HepG2 (cell line): ENCODE results near the gene MRPL50. TPM values are rescaled to one million over a fixed set of nuclear protein-coding genes. Genes with fewer than 3 reads are reported as not detected.

Experiments
- ATAC-seq: fragments of 200-7000 bp; cut with Tn5 transposase; 3 replicates; pipeline ENCODE4 v1.9.1; 2020; ENCODE audit warnings: mild to moderate bottlenecking, moderate library complexity
- BruUV-seq: library from RNA; stranded (reverse); fragments of 400-500 nt; replicated peaks from 2 replicates; lab custom pipeline; 2021; lab: Mats Ljungman, UMichigan
- CTCF ChIA-PET: fragments of 300-600 bp; formaldehyde crosslinking; extraction: SDS; loops from one replicate; lab custom pipeline; 2021; ENCODE audit warnings: low total read pairs, inconsistent platforms, low intra/inter-chr PET ratio; lab: Yijun Ruan, JAX
- POLR2A ChIA-PET: fragments of 350-600 bp; sonication (Branson Sonifier 250); formaldehyde crosslinking; loops from one replicate; lab custom pipeline; 2020; ENCODE audit warnings: antibody characterized with exemption, inconsistent platforms; lab: Yijun Ruan, JAX
- DNase-seq: peaks from one replicate; pipeline ENCODE4 v3.0.0-alpha.2; 2015; ENCODE audit warnings: low spot score
- FAIRE-seq: peaks from 3 replicates; lab custom pipeline; 2011; peaks lifted over from hg19 to GRCh38; lab: Jason Lieb, UNC
- H2AFZ ChIP-seq: one replicate; pipeline ENCODE4 v1.6.1; 2011; ENCODE audit warnings: low read length, inconsistent platforms
- H3K27ac ChIP-seq: fragments of 300-600 bp; 3 replicates; pipeline ENCODE4 v1.8.0; 2011; ENCODE audit warnings: mixed run types, mild to moderate bottlenecking, mixed read lengths, low read length, inconsistent platforms; ENCODE audit not compliant: insufficient read depth; ENCODE audit errors: extremely low read length
- H3K27me3 ChIP-seq, 2 experiments: fragments of 200-600 bp in 1 of 2; 2 replicates in 1 of 2; 3 replicates in 1 of 2; pipeline versions ENCODE4 v1.6.0 to v1.8.0; 2011; ENCODE audit warnings: low read length in 2 of 2, mild to moderate bottlenecking in 2 of 2, moderate library complexity in 2 of 2, inconsistent platforms in 1 of 2; ENCODE audit not compliant: insufficient read depth in 2 of 2, control insufficient read depth in 1 of 2
- H3K36me3 ChIP-seq, 2 experiments: fragments of 200-600 bp in 1 of 2; replicated peaks in 1 of 2; 2 replicates in 1 of 2; 3 replicates in 1 of 2; pipeline versions ENCODE4 v1.5.1 to v1.8.0; 2011; ENCODE audit warnings: low read length in 2 of 2, inconsistent platforms in 1 of 2; ENCODE audit not compliant: insufficient read depth in 2 of 2, control insufficient read depth in 1 of 2
- H3K4me1 ChIP-seq: 2 replicates; pipeline ENCODE4 v1.5.1; 2012; ENCODE audit warnings: low read length, inconsistent platforms; ENCODE audit not compliant: insufficient read depth
- H3K4me2 ChIP-seq: 2 replicates; pipeline ENCODE4 v1.6.0; 2011; ENCODE audit warnings: low read depth, low read length, inconsistent platforms
- H3K4me3 ChIP-seq, 3 experiments: fragments of 200-600 bp in 1 of 3; sonication (generic), shearing (Covaris generic) in 1 of 3; replicated peaks in 1 of 3; 2 replicates each; pipeline ENCODE4 v1.5.1; 2011 to 2016; ENCODE audit warnings: low read length in 3 of 3, inconsistent platforms in 2 of 3, low read depth in 2 of 3, mild to moderate bottlenecking in 2 of 3, control low read depth in 1 of 3, mixed read lengths in 1 of 3; ENCODE audit not compliant: insufficient read depth in 1 of 3
- H3K79me2 ChIP-seq: one replicate; pipeline ENCODE4 v1.6.1; 2011; ENCODE audit warnings: low read length, inconsistent platforms; ENCODE audit not compliant: insufficient read depth
- H3K9ac ChIP-seq: 2 replicates; pipeline ENCODE4 v1.6.0; 2011; ENCODE audit warnings: mild to moderate bottlenecking, low read depth, low read length, inconsistent platforms; ENCODE audit not compliant: insufficient read depth
- H3K9me3 ChIP-seq: 2 replicates; pipeline ENCODE4 v1.5.1; 2012; ENCODE audit warnings: mild to moderate bottlenecking, low read length
- H4K20me1 ChIP-seq: 2 replicates; pipeline ENCODE4 v1.6.0; 2011; ENCODE audit warnings: inconsistent platforms, mild to moderate bottlenecking, low read length, moderate library complexity; ENCODE audit not compliant: insufficient read depth
- ATF6 ChIP-seq: sonication (generic); formaldehyde crosslinking; conservative IDR thresholded peaks from 2 replicates; pipeline ENCODE4 v1.4.0; 2020; ENCODE audit warnings: missing genetic modification reagents
- ATF7-NPFF ChIP-seq: sonication (generic); formaldehyde crosslinking; IDR thresholded peaks from 2 replicates; pipeline ENCODE4 v1.8.1; 2023; ENCODE audit warnings: mild to moderate bottlenecking, low read depth, missing genetic modification reagents, moderate library complexity
- ERF ChIP-seq: IDR thresholded peaks from 2 replicates; pipeline ENCODE4 v1.6.1; 2018; ENCODE audit warnings: missing biosample characterization, missing genetic modification reagents
- GLI4 ChIP-seq: sonication (generic); formaldehyde crosslinking; IDR thresholded peaks from 2 replicates; pipeline ENCODE4 v1.5.1; 2020; ENCODE audit warnings: missing genetic modification reagents, mild to moderate bottlenecking, moderate library complexity, borderline replicate concordance
- PRDM15 ChIP-seq: sonication (generic); formaldehyde crosslinking; IDR thresholded peaks from 2 replicates; pipeline ENCODE4 v1.4.0; 2020; ENCODE audit warnings: missing genetic modification reagents
- RELA ChIP-seq: sonication (generic); formaldehyde crosslinking; IDR thresholded peaks from 2 replicates; pipeline ENCODE4 v1.4.0; 2020; ENCODE audit warnings: missing genetic modification reagents
- SIX4 ChIP-seq: sonication (generic); formaldehyde crosslinking; IDR thresholded peaks from 2 replicates; pipeline ENCODE4 v1.4.0; 2020; ENCODE audit warnings: missing genetic modification reagents
- ZBTB25 ChIP-seq: IDR thresholded peaks from 2 replicates; pipeline ENCODE4 v1.6.1; 2018; ENCODE audit warnings: missing genetic modification reagents
- ZNF17 ChIP-seq: sonication (generic); formaldehyde crosslinking; IDR thresholded peaks from 2 replicates; pipeline ENCODE4 v1.5.0; 2020; ENCODE audit warnings: mild to moderate bottlenecking, missing genetic modification reagents
- ZNF205 ChIP-seq: IDR thresholded peaks from 2 replicates; pipeline ENCODE4 v1.6.1; 2018; ENCODE audit warnings: missing biosample characterization, missing genetic modification reagents
- ZNF329 ChIP-seq: sonication (generic); formaldehyde crosslinking; IDR thresholded peaks from 2 replicates; pipeline ENCODE4 v1.9.0; 2021; ENCODE audit warnings: low read depth, mild to moderate bottlenecking, missing genetic modification reagents
- ZNF33A ChIP-seq: sonication (generic); formaldehyde crosslinking; IDR thresholded peaks from 2 replicates; pipeline ENCODE4 v1.5.1; 2020; ENCODE audit warnings: missing genetic modification reagents, mild to moderate bottlenecking, moderate library complexity, borderline replicate concordance
- ZNF484 ChIP-seq: sonication (generic); formaldehyde crosslinking; IDR thresholded peaks from 2 replicates; pipeline ENCODE4 v1.5.1; 2020; ENCODE audit warnings: mild to moderate bottlenecking, low read depth, missing genetic modification reagents, borderline replicate concordance
- ZNF747 ChIP-seq: sonication (generic); formaldehyde crosslinking; IDR thresholded peaks from 2 replicates; pipeline ENCODE4 v1.8.1; 2023; ENCODE audit warnings: missing genetic modification reagents, mild to moderate bottlenecking, borderline replicate concordance
- ZNF776 ChIP-seq: sonication (generic); formaldehyde crosslinking; IDR thresholded peaks from 2 replicates; pipeline ENCODE4 v1.4.0; 2020; ENCODE audit warnings: mild to moderate bottlenecking, missing genetic modification reagents
- WGBS: methylation state at CpG from one replicate; pipeline ENCODE4 v1.1.6; 2017; ENCODE audit warnings: low lambda C conversion rate; 5-methylcytosine and 5-hydroxymethylcytosine counted together
- in situ Hi-C: cut with HindIII; loops from 2 replicates; pipeline ENCODE4 v1.10.0; 2017; ENCODE audit warnings: low pct_unique_long_range_greater_than_20kb; ENCODE audit not compliant: extremely low pct_ligation_motif_present
- intact Hi-C: fragments of 100-400 bp; cut with micrococcal nuclease; formaldehyde crosslinking; loops from one replicate; pipeline ENCODE4 v1.10.0; 2022; ENCODE audit not compliant: unreplicated experiment
- polyA plus RNA-seq, 8 experiments: library from polyadenylated mRNA; depleted of rRNA in 3 of 8; stranded (reverse) in 7 of 8; unstranded in 1 of 8; fragments of >200 nt; fragmentation: Illumina TruSeq in 4 of 8; extraction: Trizol in 4 of 8; gene quantifications; 2 replicates each; pipeline versions ENCODE4 v1.2.1 to v1.2.3, GENCODE V29; 2011 to 2016; ENCODE audit warnings: low read depth in 4 of 8, missing spikeins in 1 of 8, mixed read lengths in 1 of 8; ENCODE audit not compliant: insufficient read depth in 1 of 8
- total RNA-seq, 5 experiments: library from RNA; depleted of rRNA; stranded (reverse); fragments of >200 nt; fragmentation: Illumina TruSeq; extraction: Trizol; gene quantifications; 2 replicates each; pipeline ENCODE4 v1.2.3, GENCODE V29; 2016; ENCODE audit warnings: low read depth in 1 of 5

MRPL50 gene
- total and polyA plus RNA-seq, 2 of the 13 experiments (the other 11 are each of a cell fraction or from before 2014, with no cell fraction given) = 37.1 to 70.0 TPM

GRCh38 chr9:101387871-101388506 lies 10.4 kb downstream of the MRPL50 start:
- BruUV-seq = no TSS peak
- ATAC-seq (peak; percentile 97), DNase-seq (peak; percentile 86), FAIRE-seq (peak; percentile 69)
- 45% methylated on average over 6 of the region's 6 CpGs for WGBS
- CTCF ChIA-PET = interaction anchor here (0.6 to 4.3 kb wide), 7 partner anchors 69 to 269 kb away, joined by 3 to 65 read pairs (median 9); no protein-coding TSS in a partner anchor
- Histone ChIP-seq H3K4me3 (no peak overlapping the region), H3K79me2 (peaks cover 26% of the 10 kb centered on the region), H3K36me3 (peaks cover 7 to 26% of the 10 kb centered on the region in 2 experiments; a peak in 2 of 5 replicates), H3K4me1 (peaks cover 81% of the 10 kb centered on the region), H2AFZ (no peak overlapping the region), H3K27ac (peak overlapping the region; percentile 41), H4K20me1 (peaks cover 3% of the 10 kb centered on the region; the same call in 1 of the 2 replicates), H3K4me2 (no peak overlapping the region), H3K9me3 (peaks cover 15% of the 10 kb centered on the region), H3K27me3 (no peaks in the 10 kb centered on the region), H3K9ac (no peak overlapping the region)
- in situ Hi-C loops (loop anchor here (5.0 kb wide), 1 partner anchor 66 kb away; no protein-coding TSS in a partner anchor), intact Hi-C loops (loop anchor here (1.0 to 2.0 kb wide), 10 partner anchors 21 to 787 kb away; no protein-coding TSS in a partner anchor)
- POLR2A ChIA-PET = interaction anchor here (0.7 to 2.3 kb wide), 11 partner anchors 11 to 76 kb away, joined by 3 to 38 read pairs (median 9); partner anchors contain the start of genes MRPL50 and ZNF189
- TF ChIP-seq ZBTB25 (CRISPR knock-in tag) = no peak
- TF ChIP-seq ZNF33A = 0 out of 2 replicates have a peak, but pooled peaks have one; percentile 59
- TF ChIP-seq ATF7-NPFF (CRISPR knock-in tag) = no peak
- no peak for TF ChIP-seq RELA (CRISPR knock-in tag)
- no peak for TF ChIP-seq ZNF484 (CRISPR knock-in tag)
- TF ChIP-seq ERF (CRISPR knock-in tag) = peak; percentile 47; the same call in 1 of the 2 replicates
- TF ChIP-seq ATF6 (CRISPR knock-in tag) = no peak
- no peak for TF ChIP-seq ZNF329
- TF ChIP-seq SIX4 (CRISPR knock-in tag) = no peak
- TF ChIP-seq ZNF205 = no peak
- TF ChIP-seq ZNF747 (CRISPR knock-in tag) = no peak
- no peak for TF ChIP-seq GLI4 (CRISPR knock-in tag)
- no peak for TF ChIP-seq ZNF17
- TF ChIP-seq PRDM15 (CRISPR knock-in tag) = no peak
- no peak for TF ChIP-seq ZNF776 (CRISPR knock-in tag)
